Dedifferentiated amniotic fluid mesenchymal stem cell (primary cell): ENCODE data around the gene SOCS1.
"Not testable (repeated sequence)": the region's sequence is repeated elsewhere in the genome, so short reads cannot be mapped to it uniquely, and the experiment has no call there.

Source experiments
- DNase-seq: peaks from one replicate; pipeline ENCODE4 v3.0.0-alpha.2; 2016; ENCODE audit errors: extremely low spot score

Gene SOCS1

GRCh38 chr16:11255737-11256660, at the start of gene SOCS1:
Gene SOCS1 (minus strand): TSS chr16:11256204. CDS start chr16:11255478, 726 bp downstream.
- peak; percentile 71 for DNase-seq

GRCh38 chr16:11303405-11304138, 47.6 kb upstream of the SOCS1 start:
- no peak for DNase-seq

GRCh38 chr16:11302977-11303376, 47.0 kb upstream of the SOCS1 start:
- no peak for DNase-seq

GRCh38 chr16:11301645-11302501, 45.9 kb upstream of the SOCS1 start:
- DNase-seq: no peak

GRCh38 chr16:11300560-11300892, 44.5 kb upstream of the SOCS1 start:
- no peak for DNase-seq

- no peak for DNase-seq
Observed at GRCh38 chr16:11299865-11300559, 44.0 kb upstream of the SOCS1 start.

- DNase-seq: not testable (repeated sequence)
Observed at GRCh38 chr16:11298950-11299547, 43.0 kb upstream of the SOCS1 start.

GRCh38 chr16:11298143-11298900, 42.3 kb upstream of the SOCS1 start:
- DNase-seq: no peak

- DNase-seq: peak; percentile 35
Observed at GRCh38 chr16:11297492-11298142, 41.6 kb upstream of the SOCS1 start.

GRCh38 chr16:11296706-11297491, 40.9 kb upstream of the SOCS1 start:
- DNase-seq: no peak

GRCh38 chr16:11296351-11296705, 40.3 kb upstream of the SOCS1 start:
- no peak for DNase-seq

GRCh38 chr16:11295672-11296071, 39.7 kb upstream of the SOCS1 start:
- no peak for DNase-seq

GRCh38 chr16:11292076-11292748, 36.2 kb upstream of the SOCS1 start:
- DNase-seq: no peak

- no peak for DNase-seq
Observed at GRCh38 chr16:11291091-11291703, 35.2 kb upstream of the SOCS1 start.

- no peak for DNase-seq
Observed at GRCh38 chr16:11290102-11290893, 34.3 kb upstream of the SOCS1 start.

- DNase-seq: not testable (repeated sequence)
Observed at GRCh38 chr16:11289696-11290095, 33.7 kb upstream of the SOCS1 start.

- no peak for DNase-seq
Observed at GRCh38 chr16:11289202-11289601, 33.2 kb upstream of the SOCS1 start.
